ENCODE results near the gene COMMD9.

DNA sequence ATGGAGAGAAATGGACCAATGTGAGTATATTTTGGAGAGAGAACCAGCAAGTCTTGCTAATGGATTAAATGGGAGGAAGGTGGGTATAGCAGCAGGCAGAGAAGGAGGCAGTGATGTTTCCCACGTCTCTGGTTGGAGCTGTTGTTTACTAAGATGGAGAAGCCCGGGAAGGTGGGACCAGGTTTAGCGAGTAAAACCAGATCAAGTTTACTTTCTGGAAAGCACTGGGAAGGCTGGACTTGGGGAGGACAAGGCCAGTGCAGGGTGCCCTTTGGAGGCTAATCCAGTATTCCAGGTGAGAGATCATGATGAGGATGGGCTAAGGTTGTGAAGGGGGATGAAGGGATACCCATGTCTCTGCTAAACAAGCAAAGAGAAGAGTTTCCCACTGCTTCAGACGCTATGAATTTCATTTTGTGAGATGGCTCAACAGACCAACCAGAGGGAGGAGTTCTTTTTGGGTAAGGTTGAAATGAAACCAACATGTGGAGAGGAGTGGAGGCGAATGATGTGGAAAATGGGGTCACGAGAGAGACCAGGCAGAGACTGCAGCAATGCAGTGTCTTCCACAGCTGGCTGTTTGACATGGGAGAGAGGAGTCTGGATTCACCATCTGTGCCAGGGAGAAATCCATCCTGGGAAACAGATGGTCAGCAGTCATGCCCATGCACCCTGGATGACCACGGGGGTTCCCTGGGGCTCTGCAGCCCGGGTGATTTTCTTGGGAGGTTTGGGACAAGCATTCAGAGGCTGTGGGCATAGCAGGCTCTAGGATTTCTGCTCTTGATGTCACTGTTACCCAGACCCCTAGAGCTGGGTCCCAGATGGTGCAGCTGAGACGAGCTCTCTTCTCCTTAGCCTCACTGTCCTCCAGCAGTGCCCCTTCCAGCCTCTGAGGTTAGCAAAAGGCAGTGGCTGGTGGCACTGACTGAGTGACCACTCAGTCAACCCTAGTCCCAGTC lies 24.9 kb downstream of the COMMD9 start:
- TF ChIP-seq, protein P1, sequence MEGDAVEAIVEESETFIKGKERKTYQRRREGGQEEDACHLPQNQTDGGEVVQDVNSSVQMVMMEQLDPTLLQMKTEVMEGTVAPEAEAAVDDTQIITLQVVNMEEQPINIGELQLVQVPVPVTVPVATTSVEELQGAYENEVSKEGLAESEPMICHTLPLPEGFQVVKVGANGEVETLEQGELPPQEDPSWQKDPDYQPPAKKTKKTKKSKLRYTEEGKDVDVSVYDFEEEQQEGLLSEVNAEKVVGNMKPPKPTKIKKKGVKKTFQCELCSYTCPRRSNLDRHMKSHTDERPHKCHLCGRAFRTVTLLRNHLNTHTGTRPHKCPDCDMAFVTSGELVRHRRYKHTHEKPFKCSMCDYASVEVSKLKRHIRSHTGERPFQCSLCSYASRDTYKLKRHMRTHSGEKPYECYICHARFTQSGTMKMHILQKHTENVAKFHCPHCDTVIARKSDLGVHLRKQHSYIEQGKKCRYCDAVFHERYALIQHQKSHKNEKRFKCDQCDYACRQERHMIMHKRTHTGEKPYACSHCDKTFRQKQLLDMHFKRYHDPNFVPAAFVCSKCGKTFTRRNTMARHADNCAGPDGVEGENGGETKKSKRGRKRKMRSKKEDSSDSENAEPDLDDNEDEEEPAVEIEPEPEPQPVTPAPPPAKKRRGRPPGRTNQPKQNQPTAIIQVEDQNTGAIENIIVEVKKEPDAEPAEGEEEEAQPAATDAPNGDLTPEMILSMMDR (conservative IDR thresholded peaks at IDR 0.05; ENCODE audit: low read depth, low read length), result no peak
- no peak for TF ChIP-seq EZH2 (IDR thresholded peaks at IDR 0.05; ENCODE audit: borderline replicate concordance, low read depth, low read length, poor library complexity, severe bottlenecking)

All from A673 (cell line).